CD14-positive monocyte (primary cell): Measurements from ENCODE around the gene UGT1A6. TPM values are rescaled to one million over a fixed set of nuclear protein-coding genes. Genes with fewer than 3 reads are reported as not detected.

ENCODE experiments used
- DNase-seq, 3 donors: peaks; one replicate each; pipeline ENCODE4 v3.0.0-alpha.2; 2011 to 2022
- H2AFZ ChIP-seq: 2 replicates; pipeline ENCODE4 v1.6.0; 2012; ENCODE audit warnings: mild to moderate bottlenecking, low read depth, low read length, inconsistent platforms; ENCODE audit not compliant: insufficient read depth, poor library complexity, severe bottlenecking
- H3K27ac ChIP-seq, 2 donors: 1 replicate in 1 of 2; 2 replicates in 1 of 2; pipeline ENCODE4 v1.5.1; 2012 to 2013; ENCODE audit warnings: low read length in 2 of 2, control low read depth in 1 of 2, inconsistent platforms in 1 of 2, low read depth in 1 of 2, mild to moderate bottlenecking in 1 of 2
- H3K27me3 ChIP-seq, 2 donors: one replicate each; pipeline versions ENCODE4 v1.6.0 to v1.6.1; 2011 to 2013; ENCODE audit warnings: low read length in 2 of 2; ENCODE audit not compliant: control insufficient read depth in 2 of 2, insufficient read depth in 2 of 2
- H3K36me3 ChIP-seq, 2 donors: replicated peaks in 1 of 2; 1 replicate in 1 of 2; 2 replicates in 1 of 2; pipeline versions ENCODE4 v1.5.1 to v1.6.1; 2012 to 2013; ENCODE audit warnings: low read length in 2 of 2, control low read depth in 1 of 2, inconsistent platforms in 1 of 2, mild to moderate bottlenecking in 1 of 2; ENCODE audit not compliant: insufficient read depth in 2 of 2, control insufficient read depth in 1 of 2
- H3K4me1 ChIP-seq, 2 donors: 1 replicate in 1 of 2; 2 replicates in 1 of 2; pipeline versions ENCODE4 v1.5.1 to v1.6.1; 2012 to 2013; ENCODE audit warnings: low read length in 2 of 2, control low read depth in 1 of 2, inconsistent platforms in 1 of 2, mild to moderate bottlenecking in 1 of 2, moderate library complexity in 1 of 2; ENCODE audit not compliant: insufficient read depth in 2 of 2, control insufficient read depth in 1 of 2
- H3K4me2 ChIP-seq: replicated peaks from 2 replicates; pipeline ENCODE3; 2012; ENCODE audit warnings: low read length, moderate library complexity, mild to moderate bottlenecking; ENCODE audit not compliant: poor library complexity, severe bottlenecking; ENCODE audit errors: extremely low read depth
- H3K4me3 ChIP-seq, 3 experiments: fragments of 200-600 bp in 1 of 3; sonication (generic) in 1 of 3; replicated peaks in 1 of 3; 1 replicate in 2 of 3; 2 replicates in 1 of 3; pipeline ENCODE4 v1.5.1; 2011 to 2013; ENCODE audit warnings: low read length in 3 of 3, mild to moderate bottlenecking in 3 of 3, control low read depth in 2 of 3, low read depth in 2 of 3, inconsistent platforms in 1 of 3, moderate library complexity in 1 of 3
- H3K79me2 ChIP-seq: 2 replicates; pipeline ENCODE4 v1.6.0; 2012; ENCODE audit warnings: mild to moderate bottlenecking, control low read depth, inconsistent platforms, low read length, moderate library complexity; ENCODE audit not compliant: insufficient read depth
- H3K9ac ChIP-seq: 2 replicates; pipeline ENCODE4 v1.6.0; 2017; ENCODE audit warnings: low read length, mild to moderate bottlenecking; ENCODE audit not compliant: insufficient read depth, poor library complexity, severe bottlenecking
- H3K9me3 ChIP-seq, 2 donors: replicated peaks in 1 of 2; 1 replicate in 1 of 2; 2 replicates in 1 of 2; pipeline versions ENCODE4 v1.5.1 to v1.6.1; 2012 to 2013; ENCODE audit warnings: low read length in 2 of 2, control low read depth in 1 of 2; ENCODE audit not compliant: control insufficient read depth in 1 of 2, insufficient read depth in 1 of 2
- H4K20me1 ChIP-seq: 2 replicates; pipeline ENCODE4 v1.6.0; 2012; ENCODE audit warnings: mild to moderate bottlenecking, low read length, control low read depth, moderate library complexity; ENCODE audit not compliant: insufficient read depth
- H3K27ac Mint-ChIP-seq, 7 donors: one replicate each; pipeline ENCODE4 v1.8.0; 2020; ENCODE audit warnings: mild to moderate bottlenecking in 7 of 7, mixed read lengths in 7 of 7, moderate library complexity in 6 of 7, inconsistent platforms in 2 of 7
- H3K27me3 Mint-ChIP-seq, 3 donors: one replicate each; pipeline ENCODE4 v1.8.0; 2021 to 2022; ENCODE audit warnings: low read depth in 3 of 3, mild to moderate bottlenecking in 3 of 3, mixed read lengths in 3 of 3, moderate library complexity in 3 of 3, inconsistent platforms in 1 of 3
- H3K36me3 Mint-ChIP-seq, 2 donors: one replicate each; pipeline ENCODE4 v1.8.0; 2020; ENCODE audit warnings: mixed read lengths in 2 of 2, inconsistent platforms in 1 of 2, mild to moderate bottlenecking in 1 of 2
- H3K4me1 Mint-ChIP-seq: one replicate; pipeline ENCODE4 v1.8.0; 2020; ENCODE audit warnings: mild to moderate bottlenecking, mixed read lengths
- H3K4me3 Mint-ChIP-seq, 2 donors: one replicate each; pipeline ENCODE4 v1.8.0; 2020; ENCODE audit warnings: mild to moderate bottlenecking in 2 of 2, mixed read lengths in 2 of 2, moderate library complexity in 1 of 2
- H3K9me3 Mint-ChIP-seq, 7 donors: one replicate each; pipeline ENCODE4 v1.8.0; 2020 to 2022; ENCODE audit warnings: mixed read lengths in 7 of 7, mild to moderate bottlenecking in 6 of 7, moderate library complexity in 6 of 7, inconsistent platforms in 2 of 7
- CTCF ChIP-seq: fragments of 200-600 bp; IDR thresholded peaks from one replicate; pipeline ENCODE4 v1.8.0; 2022; ENCODE audit warnings: antibody characterized with exemption, mild to moderate bottlenecking
- WGBS: methylation state at CpG from one replicate; pipeline ENCODE4 v1.1.5; 2013; ENCODE audit warnings: missing lambda C conversion rate; ENCODE audit not compliant: insufficient coverage; 5-methylcytosine and 5-hydroxymethylcytosine counted together
- intact Hi-C, 2 donors: fragments of 100-400 bp; cut with micrococcal nuclease; formaldehyde crosslinking; loops; one replicate each; pipeline versions ENCODE4 v1.15.0 to v1.15.1; 2023
- polyA plus RNA-seq, 3 donors: library from polyadenylated mRNA; depleted of rRNA in 1 of 3; unstranded in 2 of 3; stranded (reverse) in 1 of 3; fragments of 300-500 nt in 2 of 3; fragments of >200 nt in 1 of 3; fragmentation: Illumina TruSeq in 2 of 3; gene quantifications; 1 replicate in 2 of 3; 2 replicates in 1 of 3; pipeline ENCODE4 v1.2.3, GENCODE V29; 2012 to 2021

Gene UGT1A6
- polyA plus RNA-seq, 3 donors = not detected

GRCh38 chr2:233773854-233774253 lies 81.2 kb downstream of the UGT1A6 start:
- intact Hi-C loops = no loop called here

GRCh38 chr2:233775414-233775813 lies 82.7 kb downstream of the UGT1A6 start:
- Histone ChIP-seq H2AFZ (no peak overlapping the region), H3K9me3 (peaks cover 14 to 22% of the 10 kb centered on the region in 2 donors), H3K27ac (no peak overlapping the region), H3K27me3 (no peaks in the 10 kb centered on the region), H3K4me2 (no peak overlapping the region), H3K79me2 (no peaks in the 10 kb centered on the region), H3K4me3 (no peak overlapping the region), H4K20me1 (no peaks in the 10 kb centered on the region), H3K36me3 (no peaks in the 10 kb centered on the region), H3K9ac (no peak overlapping the region), H3K4me1 (no peaks in the 10 kb centered on the region)
- H3K36me3 Mint-ChIP-seq = no peaks in the 10 kb centered on the region
- TF ChIP-seq CTCF = no peak
- DNase-seq = no peak
- H3K9me3 Mint-ChIP-seq = peaks cover 13 to 43% (median 18%) of the 10 kb centered on the region in 7 donors
- WGBS = 100% methylated on average over 4 of the region's 6 CpGs
- H3K27ac Mint-ChIP-seq = no peak overlapping the region
- no peak overlapping the region for H3K4me3 Mint-ChIP-seq
- intact Hi-C loops = no loop called here
- no peaks in the 10 kb centered on the region for H3K4me1 Mint-ChIP-seq
- peaks cover 0 to 6% (median 3%) of the 10 kb centered on the region in 3 donors for H3K27me3 Mint-ChIP-seq

More at GRCh38 chr2:233773854-233774253, 81.2 kb downstream of the UGT1A6 start:
- Histone ChIP-seq H3K36me3 (no peaks in the 10 kb centered on the region), H3K27ac (no peak overlapping the region), H3K27me3 (no peaks in the 10 kb centered on the region), H2AFZ (no peak overlapping the region), H3K4me1 (no peaks in the 10 kb centered on the region), H3K4me2 (no peak overlapping the region), H3K79me2 (no peaks in the 10 kb centered on the region), H3K9me3 (peaks cover 14 to 19% of the 10 kb centered on the region in 2 donors), H4K20me1 (no peaks in the 10 kb centered on the region), H3K9ac (no peak overlapping the region), H3K4me3 (no peak overlapping the region)
- DNase-seq = no peak
- Mint-ChIP-seq H3K27me3 (peaks cover 2 to 6% (median 6%) of the 10 kb centered on the region in 3 donors), H3K9me3 (peaks cover 13 to 30% (median 16%) of the 10 kb centered on the region in 7 donors), H3K4me3 (no peak overlapping the region), H3K27ac (no peak overlapping the region), H3K36me3 (no peaks in the 10 kb centered on the region), H3K4me1 (no peaks in the 10 kb centered on the region)
- no peak for TF ChIP-seq CTCF
- 100% methylated on average over 2 of the region's 5 CpGs for WGBS
